ENCODE measurements around the gene ASGR2.

- TF ChIP-seq CTCF (IDR thresholded peaks at IDR 0.05): no peak
- TF ChIP-seq EP300 (IDR thresholded peaks at IDR 0.05): no peak
These were observed 1.1 kb downstream of the ASGR2 start for GRCh38 chr17:7113273-7114071.
